HCT116 (cell line): ENCODE measurements around the gene CDCA4.

Experiments used
- EZH2 ChIP-seq: fragments of 200-600 bp; sonication (generic); IDR thresholded peaks from 2 replicates; pipeline ENCODE4 v1.6.1; 2017; ENCODE audit warnings: antibody characterized with exemption, mixed run types
- EZH2phosphoT487 ChIP-seq: fragments of 200-600 bp; IDR thresholded peaks from 2 replicates; pipeline ENCODE4 v1.6.1; 2018; ENCODE audit warnings: antibody characterized with exemption, borderline replicate concordance
- MAX ChIP-seq: IDR thresholded peaks from 2 replicates; pipeline ENCODE4 v1.6.1; 2012
- POLR2A ChIP-seq: IDR thresholded peaks from 2 replicates; pipeline ENCODE4 v1.7.0; 2011; ENCODE audit warnings: borderline replicate concordance; ENCODE audit not compliant: insufficient read depth, insufficient read length; ENCODE audit errors: extremely low read depth
- POLR2AphosphoS5 ChIP-seq: IDR thresholded peaks from 2 replicates; pipeline ENCODE4 v1.6.1; 2011; ENCODE audit warnings: mild to moderate bottlenecking, low read depth, low read length, moderate library complexity
- RAD21 ChIP-seq: IDR thresholded peaks from 2 replicates; pipeline ENCODE4 v1.6.1; 2012; ENCODE audit warnings: low read depth, mild to moderate bottlenecking
- REST ChIP-seq: IDR thresholded peaks from 2 replicates; pipeline ENCODE4 v1.6.1; 2012; ENCODE audit warnings: low read depth
- SP1 ChIP-seq: IDR thresholded peaks from 2 replicates; pipeline ENCODE4 v1.6.1; 2012; ENCODE audit warnings: low read depth
- YY1 ChIP-seq: IDR thresholded peaks from 2 replicates; pipeline ENCODE4 v1.6.1; 2011; ENCODE audit warnings: low read length, low read depth, moderate library complexity, mild to moderate bottlenecking; ENCODE audit not compliant: insufficient replicate concordance; ENCODE audit errors: extremely low read depth
- ZBTB33 ChIP-seq: IDR thresholded peaks from 2 replicates; pipeline ENCODE4 v1.6.1; 2011; ENCODE audit warnings: mild to moderate bottlenecking, low read length, moderate library complexity; ENCODE audit not compliant: insufficient replicate concordance; ENCODE audit errors: extremely low read depth
- ZNF274 ChIP-seq: fragments of 200-500 bp; sonication (Bioruptor generic); IDR thresholded peaks from 2 replicates; pipeline ENCODE4 v1.6.1; 2014; ENCODE audit warnings: mild to moderate bottlenecking, low read depth, low read length, inconsistent platforms
- TF ChIP-seq, protein P1 (sequence below), 3 experiments: fragments of 200-600 bp in 1 of 3; sonication (generic) in 1 of 3; IDR thresholded peaks in 2 of 3; conservative IDR thresholded peaks in 1 of 3; 2 replicates each; pipeline ENCODE4 v1.5.1; 2012 to 2017; ENCODE audit warnings: low read depth in 2 of 3, low read length in 2 of 3, antibody characterized with exemption in 1 of 3, borderline replicate concordance in 1 of 3, control low read depth in 1 of 3, mild to moderate bottlenecking in 1 of 3, mixed read lengths in 1 of 3, mixed run types in 1 of 3, moderate library complexity in 1 of 3; ENCODE audit not compliant: insufficient read depth in 1 of 3

GRCh38 chr14:105051182-105052109 lies 30.6 kb upstream of the CDCA4 start:
- TF ChIP-seq POLR2AphosphoS5, result no peak
- TF ChIP-seq, protein P1, sequence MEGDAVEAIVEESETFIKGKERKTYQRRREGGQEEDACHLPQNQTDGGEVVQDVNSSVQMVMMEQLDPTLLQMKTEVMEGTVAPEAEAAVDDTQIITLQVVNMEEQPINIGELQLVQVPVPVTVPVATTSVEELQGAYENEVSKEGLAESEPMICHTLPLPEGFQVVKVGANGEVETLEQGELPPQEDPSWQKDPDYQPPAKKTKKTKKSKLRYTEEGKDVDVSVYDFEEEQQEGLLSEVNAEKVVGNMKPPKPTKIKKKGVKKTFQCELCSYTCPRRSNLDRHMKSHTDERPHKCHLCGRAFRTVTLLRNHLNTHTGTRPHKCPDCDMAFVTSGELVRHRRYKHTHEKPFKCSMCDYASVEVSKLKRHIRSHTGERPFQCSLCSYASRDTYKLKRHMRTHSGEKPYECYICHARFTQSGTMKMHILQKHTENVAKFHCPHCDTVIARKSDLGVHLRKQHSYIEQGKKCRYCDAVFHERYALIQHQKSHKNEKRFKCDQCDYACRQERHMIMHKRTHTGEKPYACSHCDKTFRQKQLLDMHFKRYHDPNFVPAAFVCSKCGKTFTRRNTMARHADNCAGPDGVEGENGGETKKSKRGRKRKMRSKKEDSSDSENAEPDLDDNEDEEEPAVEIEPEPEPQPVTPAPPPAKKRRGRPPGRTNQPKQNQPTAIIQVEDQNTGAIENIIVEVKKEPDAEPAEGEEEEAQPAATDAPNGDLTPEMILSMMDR (IDR thresholded peaks at IDR 0.05 in 2 of 3, conservative IDR thresholded peaks at IDR 0.05 in 1 of 3; ENCODE audit: borderline replicate concordance in 1 of 3, insufficient read depth in 1 of 3, low read depth in 2 of 3, low read length in 2 of 3), result no peak
- TF ChIP-seq EZH2phosphoT487, result no peak
- TF ChIP-seq SP1, result no peak
- TF ChIP-seq RAD21, result no peak
- TF ChIP-seq ZBTB33, result no peak
- no peak for TF ChIP-seq POLR2A
- no peak for TF ChIP-seq REST
- no peak for TF ChIP-seq EZH2
- no peak for TF ChIP-seq ZNF274
- TF ChIP-seq YY1, result no peak
- TF ChIP-seq MAX, result no peak
